ENCODE measurements around the gene ERVH48-1. TPM values are rescaled to one million over a fixed set of nuclear protein-coding genes. Genes with fewer than 3 reads are reported as not detected.

Gene ERVH48-1
- total RNA-seq, 1 experiment from 2014 or later: 0.05 TPM

DNA sequence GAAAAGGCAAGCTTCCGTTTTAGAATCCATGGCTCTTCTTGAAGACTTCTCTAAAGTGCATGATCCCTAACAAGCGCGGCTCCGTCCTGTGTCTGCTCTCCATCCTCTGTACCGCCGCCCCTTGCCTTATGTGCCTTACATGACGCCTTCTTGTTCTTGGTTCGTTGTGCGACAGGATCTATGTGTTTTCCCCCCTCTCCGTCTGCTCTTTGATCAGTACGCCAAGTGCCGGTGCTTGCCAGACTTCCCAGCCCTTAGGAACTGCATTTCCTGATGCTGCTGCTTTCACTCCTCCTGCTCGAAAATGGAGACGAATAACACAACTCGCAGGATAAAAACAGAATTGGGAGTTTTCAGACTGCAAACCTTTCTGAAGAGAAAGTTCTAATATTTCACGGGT, 19.2 kb downstream of the ERVH48-1 start:
- no peak overlapping the region for H3K4me3 ChIP-seq (ENCODE audit: low read depth in 2 of 2, low read length in 2 of 2)
- no peaks in the 10 kb centered on the region for H3K4me1 ChIP-seq (ENCODE audit: control insufficient read depth, insufficient read depth, low read length)
- no peak overlapping the region for H3K27ac ChIP-seq (ENCODE audit: low read length)
- CTCF ChIA-PET: no interaction called here
- ATAC-seq (no peak), DNase-seq (ENCODE audit: low read depth, low spot score) (no peak)
- no TSS peak for BruUV-seq (replicated peaks)
- intact Hi-C loops (cut with micrococcal nuclease; ENCODE audit: unreplicated experiment) (no loop called here), in situ Hi-C loops (cut with HindIII; ENCODE audit: low pct_unique_long_range_greater_than_20kb, low sequenced_read_pairs) (no loop called here)
- peaks cover 2% of the 10 kb centered on the region; the same call in 1 of the 2 replicates for H3K36me3 ChIP-seq (ENCODE audit: control insufficient read depth, insufficient read depth, low read length)
- TF ChIP-seq, protein P1, sequence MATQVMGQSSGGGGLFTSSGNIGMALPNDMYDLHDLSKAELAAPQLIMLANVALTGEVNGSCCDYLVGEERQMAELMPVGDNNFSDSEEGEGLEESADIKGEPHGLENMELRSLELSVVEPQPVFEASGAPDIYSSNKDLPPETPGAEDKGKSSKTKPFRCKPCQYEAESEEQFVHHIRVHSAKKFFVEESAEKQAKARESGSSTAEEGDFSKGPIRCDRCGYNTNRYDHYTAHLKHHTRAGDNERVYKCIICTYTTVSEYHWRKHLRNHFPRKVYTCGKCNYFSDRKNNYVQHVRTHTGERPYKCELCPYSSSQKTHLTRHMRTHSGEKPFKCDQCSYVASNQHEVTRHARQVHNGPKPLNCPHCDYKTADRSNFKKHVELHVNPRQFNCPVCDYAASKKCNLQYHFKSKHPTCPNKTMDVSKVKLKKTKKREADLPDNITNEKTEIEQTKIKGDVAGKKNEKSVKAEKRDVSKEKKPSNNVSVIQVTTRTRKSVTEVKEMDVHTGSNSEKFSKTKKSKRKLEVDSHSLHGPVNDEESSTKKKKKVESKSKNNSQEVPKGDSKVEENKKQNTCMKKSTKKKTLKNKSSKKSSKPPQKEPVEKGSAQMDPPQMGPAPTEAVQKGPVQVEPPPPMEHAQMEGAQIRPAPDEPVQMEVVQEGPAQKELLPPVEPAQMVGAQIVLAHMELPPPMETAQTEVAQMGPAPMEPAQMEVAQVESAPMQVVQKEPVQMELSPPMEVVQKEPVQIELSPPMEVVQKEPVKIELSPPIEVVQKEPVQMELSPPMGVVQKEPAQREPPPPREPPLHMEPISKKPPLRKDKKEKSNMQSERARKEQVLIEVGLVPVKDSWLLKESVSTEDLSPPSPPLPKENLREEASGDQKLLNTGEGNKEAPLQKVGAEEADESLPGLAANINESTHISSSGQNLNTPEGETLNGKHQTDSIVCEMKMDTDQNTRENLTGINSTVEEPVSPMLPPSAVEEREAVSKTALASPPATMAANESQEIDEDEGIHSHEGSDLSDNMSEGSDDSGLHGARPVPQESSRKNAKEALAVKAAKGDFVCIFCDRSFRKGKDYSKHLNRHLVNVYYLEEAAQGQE (IDR thresholded peaks at IDR 0.05; ENCODE audit: insufficient read depth in 1 of 2, low read depth in 2 of 2, low read length in 1 of 2): no peak
- TF ChIP-seq, protein P2, sequence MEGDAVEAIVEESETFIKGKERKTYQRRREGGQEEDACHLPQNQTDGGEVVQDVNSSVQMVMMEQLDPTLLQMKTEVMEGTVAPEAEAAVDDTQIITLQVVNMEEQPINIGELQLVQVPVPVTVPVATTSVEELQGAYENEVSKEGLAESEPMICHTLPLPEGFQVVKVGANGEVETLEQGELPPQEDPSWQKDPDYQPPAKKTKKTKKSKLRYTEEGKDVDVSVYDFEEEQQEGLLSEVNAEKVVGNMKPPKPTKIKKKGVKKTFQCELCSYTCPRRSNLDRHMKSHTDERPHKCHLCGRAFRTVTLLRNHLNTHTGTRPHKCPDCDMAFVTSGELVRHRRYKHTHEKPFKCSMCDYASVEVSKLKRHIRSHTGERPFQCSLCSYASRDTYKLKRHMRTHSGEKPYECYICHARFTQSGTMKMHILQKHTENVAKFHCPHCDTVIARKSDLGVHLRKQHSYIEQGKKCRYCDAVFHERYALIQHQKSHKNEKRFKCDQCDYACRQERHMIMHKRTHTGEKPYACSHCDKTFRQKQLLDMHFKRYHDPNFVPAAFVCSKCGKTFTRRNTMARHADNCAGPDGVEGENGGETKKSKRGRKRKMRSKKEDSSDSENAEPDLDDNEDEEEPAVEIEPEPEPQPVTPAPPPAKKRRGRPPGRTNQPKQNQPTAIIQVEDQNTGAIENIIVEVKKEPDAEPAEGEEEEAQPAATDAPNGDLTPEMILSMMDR (IDR thresholded peaks at IDR 0.05): no peak
- TF ChIP-seq TCF7L2 (IDR thresholded peaks at IDR 0.05; ENCODE audit: low read depth, low read length) (no peak), POLR2AphosphoS5 (IDR thresholded peaks at IDR 0.05; ENCODE audit: low read depth, low read length) (no peak), SIN3A (IDR thresholded peaks at IDR 0.05; ENCODE audit: borderline replicate concordance, insufficient read depth, low read depth, low read length) (no peak)
- POLR2A ChIA-PET: no interaction called here
- no peaks in the 10 kb centered on the region for H3K9me3 ChIP-seq (ENCODE audit: control insufficient read depth, insufficient read depth, low read depth, low read length)
- H3K27me3 ChIP-seq (ENCODE audit: control insufficient read depth, insufficient read depth, low read length): no peaks in the 10 kb centered on the region

DNA sequence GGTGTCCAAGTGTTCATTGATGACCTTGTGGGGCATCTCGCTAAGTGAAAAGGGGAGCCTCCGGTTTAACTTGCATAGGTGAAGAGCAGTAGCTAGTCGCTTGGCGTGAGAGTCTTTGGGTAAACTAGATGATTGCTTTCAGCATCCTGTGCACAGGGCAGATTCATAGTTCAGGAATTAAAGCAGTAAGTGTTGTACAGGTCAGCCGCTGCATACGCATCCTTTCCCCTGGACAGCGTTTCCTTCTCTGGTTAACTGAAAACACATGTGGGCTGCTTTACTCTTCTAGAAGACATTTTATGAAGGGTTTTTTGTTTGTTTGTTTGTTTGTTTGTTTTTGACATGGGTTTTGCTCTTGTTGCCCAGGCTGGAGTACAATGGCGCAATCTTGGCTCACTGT, 20.2 kb downstream of the ERVH48-1 start:
- no peak for ATAC-seq
- Histone ChIP-seq H3K27ac (ENCODE audit: low read length) (no peak overlapping the region), H3K4me3 (ENCODE audit: low read depth in 2 of 2, low read length in 2 of 2) (no peak overlapping the region), H3K27me3 (ENCODE audit: control insufficient read depth, insufficient read depth, low read length) (no peaks in the 10 kb centered on the region), H3K4me1 (ENCODE audit: control insufficient read depth, insufficient read depth, low read length) (no peaks in the 10 kb centered on the region), H3K36me3 (ENCODE audit: control insufficient read depth, insufficient read depth, low read length) (peaks cover 2% of the 10 kb centered on the region), H3K9me3 (ENCODE audit: control insufficient read depth, insufficient read depth, low read depth, low read length) (no peaks in the 10 kb centered on the region)
- intact Hi-C loops (cut with micrococcal nuclease; ENCODE audit: unreplicated experiment): no loop called here
- ChIA-PET CTCF (no interaction called here), POLR2A (no interaction called here)
- in situ Hi-C loops (cut with HindIII; ENCODE audit: low pct_unique_long_range_greater_than_20kb, low sequenced_read_pairs): no loop called here
- DNase-seq (ENCODE audit: low read depth, low spot score): no peak
- TF ChIP-seq SIN3A (IDR thresholded peaks at IDR 0.05; ENCODE audit: borderline replicate concordance, insufficient read depth, low read depth, low read length): no peak
- TF ChIP-seq, protein P1 (IDR thresholded peaks at IDR 0.05; ENCODE audit: insufficient read depth in 1 of 2, low read depth in 2 of 2, low read length in 1 of 2): no peak
- BruUV-seq (replicated peaks): no TSS peak
